ENCODE measurements around the gene NDUFA6.

Gene NDUFA6

GRCh38 chr22:42062506-42063170 lies 27.9 kb downstream of the NDUFA6 start:
- H3K27ac ChIP-seq (ENCODE audit: low read length): no peak overlapping the region
- no peaks in the 10 kb centered on the region for H3K27me3 ChIP-seq (ENCODE audit: control insufficient read depth, insufficient read depth, low read length)
- H3K36me3 ChIP-seq (ENCODE audit: control insufficient read depth, insufficient read depth, low read length): peaks cover 17% of the 10 kb centered on the region
- peaks cover 10% of the 10 kb centered on the region for H3K4me1 ChIP-seq (ENCODE audit: control insufficient read depth, insufficient read depth, low read length)
- no peak overlapping the region for H3K4me3 ChIP-seq (ENCODE audit: low read length)
- no peaks in the 10 kb centered on the region for H3K9me3 ChIP-seq (ENCODE audit: control insufficient read depth, insufficient read depth, low read length)
- no peak for DNase-seq (ENCODE audit: low read depth, low spot score)
- WGBS (ENCODE audit: insufficient coverage, insufficient read length): no CpG with 5 or more reads among the region's 10 CpGs

- H3K4me1 ChIP-seq (ENCODE audit: control insufficient read depth, insufficient read depth, low read length): peaks cover 10% of the 10 kb centered on the region
- no peak for DNase-seq (ENCODE audit: low read depth, low spot score)
- H3K36me3 ChIP-seq (ENCODE audit: control insufficient read depth, insufficient read depth, low read length): peaks cover 17% of the 10 kb centered on the region
- no CpG with 5 or more reads among the region's 7 CpGs for WGBS (ENCODE audit: insufficient coverage, insufficient read length)
- H3K27ac ChIP-seq (ENCODE audit: low read length): no peak overlapping the region
- H3K9me3 ChIP-seq (ENCODE audit: control insufficient read depth, insufficient read depth, low read length): no peaks in the 10 kb centered on the region
- no peak overlapping the region for H3K4me3 ChIP-seq (ENCODE audit: low read length)
- no peaks in the 10 kb centered on the region for H3K27me3 ChIP-seq (ENCODE audit: control insufficient read depth, insufficient read depth, low read length)
Measured at GRCh38 chr22:42061041-42061440, 29.5 kb downstream of the NDUFA6 start.

- Histone ChIP-seq H3K4me1 (ENCODE audit: control insufficient read depth, insufficient read depth, low read length) (peaks cover 6% of the 10 kb centered on the region), H3K36me3 (ENCODE audit: control insufficient read depth, insufficient read depth, low read length) (peaks cover 14% of the 10 kb centered on the region), H3K9me3 (ENCODE audit: control insufficient read depth, insufficient read depth, low read length) (no peaks in the 10 kb centered on the region), H3K27ac (ENCODE audit: low read length) (no peak overlapping the region), H3K27me3 (ENCODE audit: control insufficient read depth, insufficient read depth, low read length) (no peaks in the 10 kb centered on the region), H3K4me3 (ENCODE audit: low read length) (no peak overlapping the region)
- DNase-seq (ENCODE audit: low read depth, low spot score): no peak
- no CpG with 5 or more reads among the region's 5 CpGs for WGBS (ENCODE audit: insufficient coverage, insufficient read length)
Measured at GRCh38 chr22:42060489-42060888, 30.1 kb downstream of the NDUFA6 start.

- Histone ChIP-seq H3K27ac (ENCODE audit: low read length) (no peak overlapping the region), H3K4me1 (ENCODE audit: control insufficient read depth, insufficient read depth, low read length) (no peaks in the 10 kb centered on the region), H3K27me3 (ENCODE audit: control insufficient read depth, insufficient read depth, low read length) (no peaks in the 10 kb centered on the region), H3K4me3 (ENCODE audit: low read length) (no peak overlapping the region), H3K36me3 (ENCODE audit: control insufficient read depth, insufficient read depth, low read length) (peaks cover 12% of the 10 kb centered on the region), H3K9me3 (ENCODE audit: control insufficient read depth, insufficient read depth, low read length) (no peaks in the 10 kb centered on the region)
- no peak for DNase-seq (ENCODE audit: low read depth, low spot score)
- no CpG with 5 or more reads among the region's 1 CpG for WGBS (ENCODE audit: insufficient coverage, insufficient read length)
Measured at GRCh38 chr22:42056757-42057511, 33.6 kb downstream of the NDUFA6 start.

GRCh38 chr22:42052765-42053164 lies 37.8 kb downstream of the NDUFA6 start:
- no peak for DNase-seq (ENCODE audit: low read depth, low spot score)
- Histone ChIP-seq H3K27ac (ENCODE audit: low read length) (no peak overlapping the region), H3K4me3 (ENCODE audit: low read length) (no peak overlapping the region), H3K36me3 (ENCODE audit: control insufficient read depth, insufficient read depth, low read length) (no peaks in the 10 kb centered on the region), H3K9me3 (ENCODE audit: control insufficient read depth, insufficient read depth, low read length) (no peaks in the 10 kb centered on the region), H3K27me3 (ENCODE audit: control insufficient read depth, insufficient read depth, low read length) (no peaks in the 10 kb centered on the region), H3K4me1 (ENCODE audit: control insufficient read depth, insufficient read depth, low read length) (no peaks in the 10 kb centered on the region)
- no CpG with 5 or more reads among the region's 3 CpGs for WGBS (ENCODE audit: insufficient coverage, insufficient read length)

- WGBS (ENCODE audit: insufficient coverage, insufficient read length): no CpG with 5 or more reads among the region's 2 CpGs
- Histone ChIP-seq H3K4me3 (ENCODE audit: low read length) (no peak overlapping the region), H3K27me3 (ENCODE audit: control insufficient read depth, insufficient read depth, low read length) (no peaks in the 10 kb centered on the region), H3K36me3 (ENCODE audit: control insufficient read depth, insufficient read depth, low read length) (no peaks in the 10 kb centered on the region), H3K4me1 (ENCODE audit: control insufficient read depth, insufficient read depth, low read length) (no peaks in the 10 kb centered on the region), H3K9me3 (ENCODE audit: control insufficient read depth, insufficient read depth, low read length) (no peaks in the 10 kb centered on the region), H3K27ac (ENCODE audit: low read length) (no peak overlapping the region)
- DNase-seq (ENCODE audit: low read depth, low spot score): no peak
Measured at GRCh38 chr22:42050641-42051180, 39.9 kb downstream of the NDUFA6 start.

GRCh38 chr22:42041784-42042183 lies 48.8 kb downstream of the NDUFA6 start:
- Histone ChIP-seq H3K27me3 (ENCODE audit: control insufficient read depth, insufficient read depth, low read length) (no peaks in the 10 kb centered on the region), H3K27ac (ENCODE audit: low read length) (no peak overlapping the region), H3K4me1 (ENCODE audit: control insufficient read depth, insufficient read depth, low read length) (no peaks in the 10 kb centered on the region), H3K36me3 (ENCODE audit: control insufficient read depth, insufficient read depth, low read length) (no peaks in the 10 kb centered on the region), H3K4me3 (ENCODE audit: low read length) (no peak overlapping the region), H3K9me3 (ENCODE audit: control insufficient read depth, insufficient read depth, low read length) (no peaks in the 10 kb centered on the region)
- no peak for DNase-seq (ENCODE audit: low read depth, low spot score)

- DNase-seq (ENCODE audit: low read depth, low spot score): no peak
- Histone ChIP-seq H3K27me3 (ENCODE audit: control insufficient read depth, insufficient read depth, low read length) (no peaks in the 10 kb centered on the region), H3K9me3 (ENCODE audit: control insufficient read depth, insufficient read depth, low read length) (peaks cover 1% of the 10 kb centered on the region; the same call in 1 of the 2 replicates), H3K27ac (ENCODE audit: low read length) (no peak overlapping the region), H3K36me3 (ENCODE audit: control insufficient read depth, insufficient read depth, low read length) (no peaks in the 10 kb centered on the region), H3K4me1 (ENCODE audit: control insufficient read depth, insufficient read depth, low read length) (no peaks in the 10 kb centered on the region; the same call in 1 of the 2 replicates), H3K4me3 (ENCODE audit: low read length) (no peak overlapping the region)
- WGBS (ENCODE audit: insufficient coverage, insufficient read length): no CpG with 5 or more reads among the region's 5 CpGs
Measured at GRCh38 chr22:42039271-42039670, 51.3 kb downstream of the NDUFA6 start.
